GM12878 (cell line): ENCODE measurements around the gene RPS23.

ENCODE experiments used
- CTCF ChIP-seq, 3 experiments: IDR thresholded peaks in 2 of 3; conservative IDR thresholded peaks in 1 of 3; 2 replicates each; pipeline ENCODE4 v1.5.1; 2011; ENCODE audit warnings: low read depth in 3 of 3, low read length in 3 of 3, mild to moderate bottlenecking in 3 of 3, control low read depth in 2 of 3, moderate library complexity in 2 of 3, inconsistent platforms in 1 of 3, mixed read lengths in 1 of 3; ENCODE audit not compliant: control insufficient read depth in 2 of 3, insufficient read depth in 1 of 3; ENCODE audit errors: extremely low read depth in 1 of 3
- FOXK2 ChIP-seq: fragments of 450-650 bp; IDR thresholded peaks from 2 replicates; pipeline ENCODE4 v1.6.1; 2017; ENCODE audit warnings: mild to moderate bottlenecking, moderate library complexity
- JUNB ChIP-seq: IDR thresholded peaks from 2 replicates; pipeline ENCODE4 v1.6.1; 2016; ENCODE audit warnings: antibody characterized with exemption, mild to moderate bottlenecking
- MAX ChIP-seq: IDR thresholded peaks from 2 replicates; pipeline ENCODE4 v1.6.1; 2012; ENCODE audit warnings: low read depth, low read length, improper control_type of control experiment
- POLR2A ChIP-seq: IDR thresholded peaks from 2 replicates; pipeline ENCODE4 v1.6.1; 2011; ENCODE audit warnings: low read depth, mild to moderate bottlenecking, low read length
- ZBTB40 ChIP-seq: fragments of 450-650 bp; IDR thresholded peaks from 2 replicates; pipeline ENCODE4 v1.6.1; 2016; ENCODE audit warnings: mild to moderate bottlenecking, moderate library complexity, borderline replicate concordance

GRCh38 chr5:82244151-82244550 is 34.0 kb downstream of the RPS23 start:
- TF ChIP-seq JUNB (no peak), FOXK2 (no peak), CTCF (IDR thresholded peaks at IDR 0.05 in 2 of 3, conservative IDR thresholded peaks at IDR 0.05 in 1 of 3; ENCODE audit: control insufficient read depth in 2 of 3, extremely low read depth in 1 of 3, insufficient read depth in 1 of 3, low read depth in 3 of 3, low read length in 3 of 3) (no peak), POLR2A (no peak), ZBTB40 (no peak), MAX (no peak)
